K562 (cell line): Measurements from ENCODE around the gene GAPT.

Experiments used
- CTCF ChIP-seq, 3 experiments: IDR thresholded peaks in 2 of 3; conservative IDR thresholded peaks in 1 of 3; 2 replicates each; pipeline ENCODE4 v1.5.1; 2011 to 2012; ENCODE audit warnings: low read length in 3 of 3, mild to moderate bottlenecking in 3 of 3, control low read depth in 2 of 3, improper control_type of control experiment in 1 of 3, inconsistent platforms in 1 of 3, low read depth in 1 of 3, mixed read lengths in 1 of 3, moderate library complexity in 1 of 3; ENCODE audit not compliant: insufficient read depth in 2 of 3
- ELF4 ChIP-seq: fragments of 450-650 bp; formaldehyde crosslinking; IDR thresholded peaks from 2 replicates; pipeline ENCODE4 v1.4.0; 2022; ENCODE audit warnings: missing genetic modification characterization
- NFRKB ChIP-seq: fragments of 450-650 bp; IDR thresholded peaks from 2 replicates; pipeline ENCODE4 v1.6.1; 2016; ENCODE audit warnings: low read depth
- OTX1 ChIP-seq: fragments of 450-650 bp; formaldehyde crosslinking; IDR thresholded peaks from 2 replicates; pipeline ENCODE4 v1.4.0; 2022; ENCODE audit warnings: mild to moderate bottlenecking
- RNF2 ChIP-seq: sonication (generic); IDR thresholded peaks from 2 replicates; pipeline ENCODE4 v1.6.1; 2016
- SMC3 ChIP-seq: conservative IDR thresholded peaks from 2 replicates; pipeline ENCODE4 v1.6.1; 2011; ENCODE audit warnings: low read depth, low read length, improper control_type of control experiment; ENCODE audit not compliant: insufficient read depth
- SREBF2 ChIP-seq: sonication (generic); formaldehyde crosslinking; IDR thresholded peaks from 2 replicates; pipeline ENCODE4 v1.4.0; 2020; ENCODE audit warnings: mild to moderate bottlenecking, missing genetic modification reagents
- TRIM24 ChIP-seq, 2 experiments: fragments of 450-650 bp; IDR thresholded peaks; 2 replicates each; pipeline ENCODE4 v1.6.1; 2016

- TF ChIP-seq ELF4 (CRISPR knock-in tag) (no peak), CTCF (IDR thresholded peaks at IDR 0.05 in 2 of 3, conservative IDR thresholded peaks at IDR 0.05 in 1 of 3; ENCODE audit: insufficient read depth in 2 of 3, low read depth in 1 of 3, low read length in 3 of 3) (no peak), SMC3 (no peak), NFRKB (no peak), SREBF2 (CRISPR knock-in tag) (no peak), OTX1 (CRISPR knock-in tag) (no peak), TRIM24 (IDR thresholded peaks at IDR 0.05) (no peak), RNF2 (no peak)
These were observed 14.3 kb downstream of the GAPT start for GRCh38 chr5:58505502-58505901.
